ENCODE results near the gene TFEB. TPM values are rescaled to one million over a fixed set of nuclear protein-coding genes. Genes with fewer than 3 reads are reported as not detected.
A peak's percentile ranks its signal among the peaks of the same experiment; 100 is the strongest.

The TFEB gene
- total and polyA plus RNA-seq, 10 of the 15 experiments (the other 5 are each of a cell fraction or from before 2014, with no cell fraction given), result 0.84 to 108 (median 60.8) TPM

- TF ChIP-seq ZNF592 (IDR thresholded peaks at IDR 0.05), result 0 out of 2 replicates have a peak, but pooled peaks have one; percentile 23
- peak; percentile 23; the same call in 1 of the 2 replicates for TF ChIP-seq SMARCA5 (IDR thresholded peaks at IDR 0.05)
- peak; percentile 90 for TF ChIP-seq POU2F2 (IDR thresholded peaks at IDR 0.05; ENCODE audit: borderline replicate concordance, low read depth, low read length)
- peak; percentile 28; the same call in 1 of the 2 replicates for TF ChIP-seq MXI1 (IDR thresholded peaks at IDR 0.05; ENCODE audit: low read depth, low read length)
- 0 out of 2 replicates have a peak, but pooled peaks have one; percentile 67 for TF ChIP-seq FOXM1 (IDR thresholded peaks at IDR 0.05; ENCODE audit: low read depth, low read length)
- 0 out of 2 replicates have a peak, but pooled peaks have one; percentile 54 for TF ChIP-seq SIN3A (IDR thresholded peaks at IDR 0.05; ENCODE audit: low read depth, low read length)
- TF ChIP-seq WRNIP1 (IDR thresholded peaks at IDR 0.05; ENCODE audit: borderline replicate concordance, low read depth, low read length), result no peak
- TF ChIP-seq HCFC1 (IDR thresholded peaks at IDR 0.05; ENCODE audit: low read length), result no peak
- no peak for TF ChIP-seq USF1 (IDR thresholded peaks at IDR 0.05; ENCODE audit: borderline replicate concordance, extremely low read length, insufficient read depth, low read depth, low read length)
- TF ChIP-seq CBX5 (IDR thresholded peaks at IDR 0.05; ENCODE audit: low read depth), result no peak
- peak; percentile 59 to 80 for TF ChIP-seq BHLHE40 (IDR thresholded peaks at IDR 0.05; ENCODE audit: borderline replicate concordance in 1 of 2, low read depth in 2 of 2, low read length in 1 of 2)
- no peak for TF ChIP-seq KAT2A (conservative IDR thresholded peaks at IDR 0.05; ENCODE audit: control insufficient read depth, low read depth, low read length)
- 0 out of 2 replicates have a peak, but pooled peaks have one; percentile 13 for TF ChIP-seq STAT3 (IDR thresholded peaks at IDR 0.05; ENCODE audit: low read depth, low read length)
- peak; percentile 95 for TF ChIP-seq NR2F1 (conservative IDR thresholded peaks at IDR 0.05)
- TF ChIP-seq BMI1 (IDR thresholded peaks at IDR 0.05; ENCODE audit: borderline replicate concordance), result no peak
- peak; percentile 69; the same call in 1 of the 2 replicates for TF ChIP-seq CREB1 (IDR thresholded peaks at IDR 0.05; ENCODE audit: low read depth)
- TF ChIP-seq BCLAF1 (IDR thresholded peaks at IDR 0.05), result no peak
- peak; percentile 90 to 94 for TF ChIP-seq IKZF2 (IDR thresholded peaks at IDR 0.05)
- TF ChIP-seq EP300 (IDR thresholded peaks at IDR 0.05; ENCODE audit: borderline replicate concordance in 1 of 2, control insufficient read depth in 1 of 2, low read depth in 2 of 2, low read length in 2 of 2), result peak; percentile 41 to 60; a peak in 2 of 4 replicates
- TF ChIP-seq MTA3 (IDR thresholded peaks at IDR 0.05; ENCODE audit: borderline replicate concordance, low read length), result no peak; the same call in 1 of the 2 replicates
- no peak for TF ChIP-seq NFYB (IDR thresholded peaks at IDR 0.05; ENCODE audit: insufficient read depth, low read depth, low read length)
These were observed 11.7 kb downstream of the TFEB start (continued) for GRCh38 chr6:41723530-41724227.

All from GM12878 (cell line).